Liver (tissue), 9 donors: ENCODE results near the gene LAMC1. TPM values are rescaled to one million over a fixed set of nuclear protein-coding genes. Genes with fewer than 3 reads are reported as not detected.

ENCODE experiments used
- DNase-seq: peaks from one replicate; pipeline ENCODE4 v3.0.0-alpha.2; 2017; ENCODE audit warnings: low spot score
- H3K27ac ChIP-seq, 2 donors: one replicate each; pipeline ENCODE4 v1.7.0; 2013; ENCODE audit warnings: inconsistent platforms in 2 of 2, low read length in 2 of 2, control low read depth in 1 of 2, low read depth in 1 of 2, mild to moderate bottlenecking in 1 of 2
- H3K27me3 ChIP-seq, 4 donors: one replicate each; pipeline versions ENCODE4 v1.6.1 to v1.7.0; 2013; ENCODE audit warnings: low read length in 3 of 4, inconsistent platforms in 1 of 4, mild to moderate bottlenecking in 1 of 4, moderate library complexity in 1 of 4; ENCODE audit not compliant: control insufficient read depth in 4 of 4, insufficient read depth in 4 of 4
- H3K36me3 ChIP-seq, 4 donors: one replicate each; pipeline versions ENCODE4 v1.6.1 to v1.7.0; 2013; ENCODE audit warnings: low read length in 3 of 4, mild to moderate bottlenecking in 3 of 4, low read depth in 1 of 4, moderate library complexity in 1 of 4; ENCODE audit not compliant: control insufficient read depth in 4 of 4, insufficient read depth in 3 of 4
- H3K4me1 ChIP-seq, 4 donors: one replicate each; pipeline versions ENCODE4 v1.6.1 to v1.7.0; 2013; ENCODE audit warnings: low read length in 3 of 4, mild to moderate bottlenecking in 3 of 4, moderate library complexity in 1 of 4; ENCODE audit not compliant: control insufficient read depth in 4 of 4, insufficient read depth in 4 of 4
- H3K4me3 ChIP-seq, 3 donors: one replicate each; pipeline versions ENCODE4 v1.6.1 to v1.7.0; 2013; ENCODE audit warnings: low read length in 3 of 3, control low read depth in 1 of 3, low read depth in 1 of 3, mild to moderate bottlenecking in 1 of 3
- H3K9ac ChIP-seq, 2 donors: one replicate each; pipeline ENCODE4 v1.7.0; 2013; ENCODE audit warnings: low read length in 2 of 2, mild to moderate bottlenecking in 2 of 2, moderate library complexity in 2 of 2, control low read depth in 1 of 2, low read depth in 1 of 2
- H3K9me3 ChIP-seq, 4 donors: one replicate each; pipeline versions ENCODE4 v1.6.1 to v1.7.0; 2013; ENCODE audit warnings: low read length in 3 of 4; ENCODE audit not compliant: control insufficient read depth in 4 of 4
- ATF3 ChIP-seq: IDR thresholded peaks from 2 replicates; pipeline ENCODE4 v1.6.1; 2016; ENCODE audit warnings: antibody characterized with exemption
- CTCF ChIP-seq: fragments of 150-350 bp; IDR thresholded peaks from 2 replicates; pipeline ENCODE4 v1.5.1; 2017; ENCODE audit warnings: improper control_type of control experiment, low read depth, low read length; ENCODE audit not compliant: missing input control
- EGR1 ChIP-seq, 2 donors: IDR thresholded peaks; 2 replicates each; pipeline ENCODE4 v1.6.1; 2016 to 2018; ENCODE audit warnings: antibody characterized with exemption in 2 of 2, low read depth in 2 of 2
- GABPA ChIP-seq, 2 donors: IDR thresholded peaks in 1 of 2; conservative IDR thresholded peaks in 1 of 2; 2 replicates each; pipeline ENCODE4 v1.6.1; 2016; ENCODE audit warnings: antibody characterized with exemption in 2 of 2, mild to moderate bottlenecking in 1 of 2, moderate library complexity in 1 of 2
- JUND ChIP-seq, 2 donors: IDR thresholded peaks; 2 replicates each; pipeline ENCODE4 v1.6.1; 2016; ENCODE audit warnings: antibody characterized with exemption in 2 of 2
- MAX ChIP-seq: IDR thresholded peaks from 2 replicates; pipeline ENCODE4 v1.6.1; 2016; ENCODE audit warnings: antibody characterized with exemption
- REST ChIP-seq: IDR thresholded peaks from 2 replicates; pipeline ENCODE4 v1.6.1; 2016; ENCODE audit warnings: antibody characterized with exemption, mild to moderate bottlenecking
- RXRA ChIP-seq, 2 donors: IDR thresholded peaks; 2 replicates each; pipeline ENCODE4 v1.6.1; 2017 to 2018; ENCODE audit warnings: antibody characterized with exemption in 2 of 2, mild to moderate bottlenecking in 1 of 2
- SP1 ChIP-seq: IDR thresholded peaks from 2 replicates; pipeline ENCODE4 v1.6.1; 2018; ENCODE audit warnings: antibody characterized with exemption, mild to moderate bottlenecking
- TAF1 ChIP-seq: conservative IDR thresholded peaks from 2 replicates; pipeline ENCODE4 v1.6.1; 2016; ENCODE audit warnings: antibody characterized with exemption, mild to moderate bottlenecking
- YY1 ChIP-seq: IDR thresholded peaks from 2 replicates; pipeline ENCODE4 v1.6.1; 2016; ENCODE audit warnings: antibody characterized with exemption, mild to moderate bottlenecking
- ZBTB33 ChIP-seq: IDR thresholded peaks from 2 replicates; pipeline ENCODE4 v1.6.1; 2016; ENCODE audit warnings: antibody characterized with exemption
- WGBS: extraction: QIAGEN DNeasy Blood & Tissue Kit; methylation state at CpG from one replicate; pipeline ENCODE4 v1.1.7; 2013; 5-methylcytosine and 5-hydroxymethylcytosine counted together
- polyA plus RNA-seq, 2 donors: library from polyadenylated mRNA; stranded (reverse) in 1 of 2; unstranded in 1 of 2; fragments of 200-250 nt in 1 of 2; fragments of >200 nt in 1 of 2; fragmentation: Nextera tagmentation in 1 of 2; extraction: Ambion mirVana in 1 of 2; gene quantifications; one replicate each; pipeline versions ENCODE4 v1.2.1 to v1.2.3, GENCODE V29; 2013 to 2015
- total RNA-seq, 2 donors: library from RNA; depleted of rRNA; stranded (reverse); fragments of >200 nt; gene quantifications; one replicate each; pipeline ENCODE4 v1.2.3, GENCODE V29; 2014
- donor health status: healthy.
- donor health status: healthy.
- donor health status: healthy.
- donor health status: healthy.
- donor health status: healthy.

Gene LAMC1
- total and polyA plus RNA-seq, 4 donors, result 5.3 to 35.1 (median 19.7) TPM

- DNase-seq, result no peak
- H3K4me1 ChIP-seq, result no peaks in the 10 kb centered on the region
- TF ChIP-seq CTCF, result no peak
- TF ChIP-seq GABPA (IDR thresholded peaks at IDR 0.05 in 1 of 2, conservative IDR thresholded peaks at IDR 0.05 in 1 of 2), result no peak
- TF ChIP-seq RXRA (IDR thresholded peaks at IDR 0.05), result no peak
- TF ChIP-seq JUND (IDR thresholded peaks at IDR 0.05), result no peak
- no peak for TF ChIP-seq YY1
- no peak for TF ChIP-seq ZBTB33
- TF ChIP-seq MAX, result no peak
- TF ChIP-seq REST, result no peak
- TF ChIP-seq ATF3, result no peak
- no peak overlapping the region for H3K4me3 ChIP-seq
- no peak overlapping the region for H3K9ac ChIP-seq
- 86% methylated on average over 2 of the region's 2 CpGs for WGBS
- peaks cover 4 to 5% (median 5%) of the 10 kb centered on the region in 4 donors for H3K36me3 ChIP-seq
- no peaks in the 10 kb centered on the region for H3K27me3 ChIP-seq
- H3K9me3 ChIP-seq, result no peaks in the 10 kb centered on the region
- H3K27ac ChIP-seq, result no peak overlapping the region
Measured at GRCh38 chr1:183147735-183148134, 124.5 kb downstream of the LAMC1 start.

- Histone ChIP-seq H3K27me3 (no peaks in the 10 kb centered on the region), H3K4me1 (no peaks in the 10 kb centered on the region), H3K27ac (no peak overlapping the region), H3K9ac (no peak overlapping the region), H3K9me3 (no peaks in the 10 kb centered on the region), H3K36me3 (peaks cover 0 to 3% (median 0%) of the 10 kb centered on the region in 4 donors), H3K4me3 (no peak overlapping the region)
- no peak for DNase-seq
- 61% methylated on average over 5 of the region's 5 CpGs for WGBS
- TF ChIP-seq REST (no peak), TAF1 (no peak), YY1 (no peak), SP1 (no peak), RXRA (IDR thresholded peaks at IDR 0.05) (no peak), EGR1 (IDR thresholded peaks at IDR 0.05; ENCODE audit: low read depth in 2 of 2) (no peak)
Measured at GRCh38 chr1:183148599-183148998, 125.4 kb downstream of the LAMC1 start.
